Naive thymus-derived CD4-positive, alpha-beta T cell (primary cell): ENCODE measurements around the gene LKAAEAR1. TPM values are rescaled to one million over a fixed set of nuclear protein-coding genes. Genes with fewer than 3 reads are reported as not detected.
A peak's percentile ranks its signal among the peaks of the same experiment; 100 is the strongest.

Experiments used
- ATAC-seq: fragments of 150-1000 bp; cut with Tn5 transposase; 2 replicates; pipeline ENCODE4 v1.10.0; 2021; ENCODE audit warnings: mild to moderate bottlenecking, moderate library complexity
- CTCF ChIA-PET: fragments of 350-600 bp; sonication (Branson Sonifier 250); formaldehyde crosslinking; loops from one replicate; lab custom pipeline; 2021; ENCODE audit warnings: antibody characterized with exemption; lab: Charles Lee
- POLR2A ChIA-PET: fragments of 350-600 bp; sonication (Branson Sonifier 250); formaldehyde crosslinking; loops from one replicate; lab custom pipeline; 2021; ENCODE audit warnings: antibody characterized with exemption, inconsistent platforms; lab: Charles Lee
- DNase-seq, 9 donors: peaks; one replicate each; pipeline versions ENCODE4 v3.0.0 to v3.0.0-alpha.2; 2020 to 2022; ENCODE audit warnings: mixed read lengths in 1 of 9
- H3K27ac ChIP-seq: one replicate; pipeline ENCODE4 v1.7.0; 2013; ENCODE audit warnings: mild to moderate bottlenecking, low read depth, low read length, moderate library complexity
- H3K27me3 ChIP-seq, 2 donors: one replicate each; pipeline ENCODE4 v1.7.0; 2013; ENCODE audit warnings: low read length in 2 of 2, mild to moderate bottlenecking in 2 of 2, moderate library complexity in 2 of 2; ENCODE audit not compliant: control insufficient read depth in 2 of 2, insufficient read depth in 2 of 2
- H3K36me3 ChIP-seq, 3 experiments: 1 replicate in 2 of 3; 2 replicates in 1 of 3; pipeline ENCODE4 v1.7.0; 2013; ENCODE audit warnings: low read length in 3 of 3, mild to moderate bottlenecking in 3 of 3, moderate library complexity in 1 of 3; ENCODE audit not compliant: insufficient read depth in 3 of 3, control insufficient read depth in 2 of 3
- H3K4me1 ChIP-seq, 2 donors: one replicate each; pipeline ENCODE4 v1.7.0; 2013; ENCODE audit warnings: low read length in 2 of 2, mild to moderate bottlenecking in 2 of 2, moderate library complexity in 1 of 2; ENCODE audit not compliant: control insufficient read depth in 2 of 2, insufficient read depth in 2 of 2
- H3K4me3 ChIP-seq: 2 replicates; pipeline ENCODE4 v1.7.0; 2013; ENCODE audit warnings: mild to moderate bottlenecking, low read length
- H3K9me3 ChIP-seq, 3 experiments: 1 replicate in 2 of 3; 2 replicates in 1 of 3; pipeline ENCODE4 v1.7.0; 2013; ENCODE audit warnings: low read length in 3 of 3; ENCODE audit not compliant: control insufficient read depth in 2 of 3
- H3K27ac Mint-ChIP-seq, 9 donors: one replicate each; pipeline ENCODE4 v1.8.0; 2020 to 2022; ENCODE audit warnings: mixed read lengths in 9 of 9, mild to moderate bottlenecking in 8 of 9, moderate library complexity in 5 of 9, inconsistent platforms in 2 of 9
- H3K27me3 Mint-ChIP-seq, 5 donors: one replicate each; pipeline ENCODE4 v1.8.0; 2021 to 2022; ENCODE audit warnings: mixed read lengths in 5 of 5, mild to moderate bottlenecking in 1 of 5
- H3K36me3 Mint-ChIP-seq, 5 donors: one replicate each; pipeline ENCODE4 v1.8.0; 2020 to 2022; ENCODE audit warnings: mixed read lengths in 5 of 5, mild to moderate bottlenecking in 3 of 5, inconsistent platforms in 1 of 5
- H3K4me1 Mint-ChIP-seq, 7 donors: one replicate each; pipeline ENCODE4 v1.8.0; 2020 to 2022; ENCODE audit warnings: mixed read lengths in 7 of 7, mild to moderate bottlenecking in 3 of 7, inconsistent platforms in 1 of 7
- H3K4me3 Mint-ChIP-seq, 10 donors: one replicate each; pipeline ENCODE4 v1.8.0; 2020 to 2022; ENCODE audit warnings: mild to moderate bottlenecking in 10 of 10, mixed read lengths in 10 of 10, moderate library complexity in 6 of 10, inconsistent platforms in 2 of 10
- H3K9me3 Mint-ChIP-seq, 11 donors: one replicate each; pipeline ENCODE4 v1.8.0; 2020 to 2022; ENCODE audit warnings: mixed read lengths in 11 of 11, mild to moderate bottlenecking in 4 of 11, inconsistent platforms in 1 of 11, moderate library complexity in 1 of 11
- intact Hi-C, 2 donors: fragments of 100-400 bp; cut with micrococcal nuclease; formaldehyde crosslinking; loops; one replicate each; pipeline ENCODE4 v1.15.1; 2023
- polyA plus RNA-seq, 2 donors: library from polyadenylated mRNA; unstranded; fragments of 300-500 nt; fragmentation: Illumina TruSeq; gene quantifications; one replicate each; pipeline ENCODE4 v1.2.3, GENCODE V29; 2021
- total RNA-seq, 6 experiments: library from RNA in 5 of 6; stranded (reverse) in 5 of 6; gene quantifications; 1 replicate in 5 of 6; 2 replicates in 1 of 6; pipeline ENCODE4 v1.2.3 and lab custom pipeline; 2021 to 2026

Gene LKAAEAR1
- total and polyA plus RNA-seq, 7 experiments from 2014 or later: 0.47 to 0.75 (median 0.59) TPM; not detected in 3

DNA sequence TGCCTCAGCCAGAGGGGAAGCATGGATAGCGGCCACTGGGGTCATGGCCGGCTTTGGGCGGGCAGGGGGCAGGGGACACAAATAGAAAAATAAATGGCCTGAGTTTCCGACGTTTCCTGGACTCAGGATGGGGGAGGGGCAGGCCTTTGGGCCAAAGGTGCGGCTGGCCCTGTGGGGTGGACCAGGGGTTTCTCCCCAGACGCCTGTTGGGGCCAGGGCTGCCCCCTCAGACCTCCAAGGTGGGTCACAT lies 27.6 kb downstream of the LKAAEAR1 start:
- intact Hi-C loops: loop anchor here in 1 of 2 donors (5.0 kb wide), 1 partner anchor 519 kb away; the partner anchor contains the start of gene PTK6
- Histone ChIP-seq H3K27ac (no peak overlapping the region), H3K36me3 (no peaks in the 10 kb centered on the region), H3K9me3 (no peaks in the 10 kb centered on the region), H3K4me1 (peaks cover 0 to 8% of the 10 kb centered on the region in 2 donors), H3K27me3 (peaks cover 0 to 7% of the 10 kb centered on the region in 2 donors), H3K4me3 (no peak overlapping the region)
- Mint-ChIP-seq H3K4me1 (peaks cover 0 to 26% (median 8%) of the 10 kb centered on the region in 7 donors), H3K27me3 (peaks cover 5 to 10% (median 8%) of the 10 kb centered on the region in 5 donors), H3K27ac (no peak overlapping the region), H3K4me3 (no peak overlapping the region), H3K9me3 (no peaks in the 10 kb centered on the region), H3K36me3 (peaks cover 0 to 2% (median 0%) of the 10 kb centered on the region in 5 donors)
- ATAC-seq (no peak), DNase-seq (no peak)
- POLR2A ChIA-PET: interaction anchor here (1.9 kb wide), 1 partner anchor 16 kb away, joined by 23 read pairs; no protein-coding TSS in a partner anchor
- CTCF ChIA-PET: no interaction called here

DNA sequence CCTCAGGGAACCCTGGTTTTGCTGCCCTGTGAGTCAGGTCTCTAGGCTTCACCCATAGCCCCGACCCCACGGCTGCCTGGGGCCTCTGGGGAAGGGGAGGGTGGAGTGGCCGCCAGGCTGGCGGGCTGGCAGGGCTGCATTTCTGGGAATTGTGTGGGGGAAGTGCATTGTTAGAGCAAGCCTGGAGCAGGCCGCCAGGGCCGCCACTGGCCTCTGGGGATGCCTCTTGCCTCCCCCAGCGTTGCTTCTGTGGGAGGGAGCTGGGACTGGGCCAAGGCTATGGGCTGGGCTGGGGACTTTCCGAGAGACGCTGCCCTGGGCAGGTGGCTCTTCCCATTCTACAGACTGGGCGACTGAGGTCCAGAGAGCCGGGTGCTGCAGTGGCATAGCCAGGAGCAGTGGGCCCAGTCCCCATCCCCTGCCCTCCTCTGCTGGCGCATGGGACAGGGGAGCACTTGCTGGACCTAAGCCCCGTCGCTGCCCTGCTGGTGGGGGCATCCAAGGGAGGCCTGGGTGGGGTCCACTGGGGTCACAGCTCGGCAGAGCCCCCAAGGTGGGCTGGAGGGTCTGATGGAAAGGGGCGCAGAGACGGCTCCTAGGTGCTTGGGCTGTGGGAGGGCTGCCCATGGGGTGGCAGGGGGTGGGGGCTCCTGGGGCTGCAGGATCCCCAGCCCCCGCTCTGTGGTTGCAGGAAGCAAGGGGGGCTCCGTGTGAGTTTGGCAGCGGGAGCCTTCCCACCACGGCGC lies 28.1 kb downstream of the LKAAEAR1 start:
- ChIA-PET POLR2A (interaction anchor here (1.9 kb wide), 1 partner anchor 15 kb away, joined by 23 read pairs; no protein-coding TSS in a partner anchor), CTCF (no interaction called here)
- Mint-ChIP-seq H3K9me3 (no peaks in the 10 kb centered on the region), H3K4me1 (peaks cover 0 to 26% (median 8%) of the 10 kb centered on the region in 7 donors), H3K27me3 (peaks cover 5 to 12% (median 8%) of the 10 kb centered on the region in 5 donors), H3K36me3 (peaks cover 0 to 2% (median 0%) of the 10 kb centered on the region in 5 donors), H3K27ac (no peak overlapping the region), H3K4me3 (peak overlapping the region in 1 of 10 donors; percentile 25)
- Histone ChIP-seq H3K4me3 (no peak overlapping the region), H3K9me3 (no peaks in the 10 kb centered on the region), H3K27me3 (peaks cover 0 to 9% of the 10 kb centered on the region in 2 donors), H3K4me1 (peaks cover 0 to 8% of the 10 kb centered on the region in 2 donors), H3K27ac (no peak overlapping the region), H3K36me3 (no peaks in the 10 kb centered on the region)
- DNase-seq (no peak), ATAC-seq (no peak)
- intact Hi-C loops: loop anchor here in 1 of 2 donors (5.0 kb wide), 1 partner anchor 519 kb away; the partner anchor contains the start of gene PTK6

DNA sequence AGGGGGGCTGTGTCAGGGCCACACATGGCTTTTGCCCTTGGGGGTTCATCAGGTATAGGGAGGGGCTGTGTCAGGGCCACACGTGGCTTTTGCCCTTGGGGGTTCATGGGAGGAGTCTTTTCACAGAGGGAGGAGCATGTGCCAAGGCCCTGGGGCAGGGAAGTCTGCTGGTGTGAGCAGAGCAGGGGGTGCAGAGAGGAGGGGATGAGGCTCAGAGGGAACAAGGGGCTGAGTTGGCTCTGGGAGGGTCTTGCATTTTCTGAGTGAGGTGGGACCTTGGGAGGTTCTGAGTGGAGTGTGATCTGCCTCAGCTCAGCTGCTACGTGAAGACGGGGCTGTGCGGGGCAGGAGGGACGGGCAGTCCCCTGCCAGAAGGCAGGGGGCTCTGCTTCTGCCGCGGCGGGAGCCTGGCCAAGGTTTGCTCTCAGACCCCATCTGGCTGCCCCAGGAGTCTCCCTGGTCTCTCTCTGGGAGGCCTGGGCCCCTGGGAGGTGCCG lies 28.8 kb downstream of the LKAAEAR1 start:
- Mint-ChIP-seq H3K36me3 (peaks cover 0 to 2% (median 0%) of the 10 kb centered on the region in 5 donors), H3K4me1 (peaks cover 0 to 26% (median 8%) of the 10 kb centered on the region in 7 donors), H3K9me3 (no peaks in the 10 kb centered on the region), H3K27ac (peak overlapping the region in 2 of 9 donors; percentile 31 to 71), H3K4me3 (peak overlapping the region in 2 of 10 donors; percentile 17 to 45), H3K27me3 (peaks cover 5 to 17% (median 8%) of the 10 kb centered on the region in 5 donors)
- Histone ChIP-seq H3K4me3 (no peak overlapping the region), H3K27ac (no peak overlapping the region), H3K4me1 (peaks cover 0 to 8% of the 10 kb centered on the region in 2 donors), H3K36me3 (no peaks in the 10 kb centered on the region), H3K27me3 (peaks cover 3 to 15% of the 10 kb centered on the region in 2 donors), H3K9me3 (no peaks in the 10 kb centered on the region)
- ATAC-seq (no peak), DNase-seq (no peak)
- ChIA-PET CTCF (interaction anchor here (2.1 kb wide), 1 partner anchor 16 kb away, joined by 5 read pairs; no protein-coding TSS in a partner anchor), POLR2A (no interaction called here)
- intact Hi-C loops: loop anchor here in 1 of 2 donors (5.0 kb wide), 1 partner anchor 518 kb away; the partner anchor contains the start of gene PTK6

DNA sequence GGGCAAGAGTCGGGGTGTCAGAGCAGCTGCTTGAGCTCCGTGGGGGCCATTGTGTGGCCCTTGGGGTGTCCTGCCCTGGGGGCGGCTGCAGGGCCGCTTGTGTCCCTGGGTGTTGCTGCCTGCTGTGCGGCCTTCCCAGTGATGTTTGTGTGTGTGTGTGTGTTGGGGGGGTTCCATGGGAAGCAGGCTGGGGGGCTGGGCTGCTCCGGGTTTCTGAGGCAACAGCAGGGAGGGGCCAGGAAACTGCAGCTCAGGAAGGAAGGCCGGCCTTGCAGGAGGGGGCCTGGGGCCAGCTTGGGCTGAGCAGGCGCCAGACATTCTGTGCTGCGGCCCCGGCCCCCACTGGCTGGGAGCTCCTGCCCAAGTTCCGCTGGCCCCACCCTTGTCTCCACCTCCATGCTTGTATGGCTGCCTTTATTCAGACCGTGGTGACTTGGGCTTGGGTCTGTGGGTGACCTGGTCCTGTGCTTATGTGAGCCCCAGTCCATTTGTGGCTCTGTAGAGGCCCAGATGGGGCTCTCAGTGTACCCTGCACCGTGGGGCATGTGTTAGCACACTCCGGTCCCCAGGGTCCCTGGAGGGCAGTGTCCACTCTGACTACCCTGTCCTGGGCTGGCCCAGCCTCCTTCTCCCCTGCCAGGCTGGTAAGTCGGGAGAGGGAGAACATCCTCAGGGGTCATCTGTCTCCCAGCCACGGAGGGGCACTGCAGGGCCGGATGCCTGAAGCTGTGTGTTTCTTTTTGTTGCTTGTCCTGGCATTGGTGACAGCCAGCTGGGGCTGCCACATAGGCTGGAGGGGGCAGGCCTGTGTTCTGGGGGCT lies 30.1 kb downstream of the LKAAEAR1 start:
- H3K9me3 ChIP-seq: no peaks in the 10 kb centered on the region
- intact Hi-C loops: no loop called here
- H3K4me3 Mint-ChIP-seq: peak overlapping the region in 1 of 10 donors; percentile 45
- DNase-seq: no peak
- H3K4me3 ChIP-seq: no peak overlapping the region
- ChIA-PET POLR2A (interaction anchor here (1.0 to 1.7 kb wide), 4 partner anchors 9 to 24 kb away, joined by 3 to 5 read pairs (median 4); partner anchors contain the start of gene TCEA2), CTCF (interaction anchor here (2.1 kb wide), 1 partner anchor 15 kb away, joined by 5 read pairs; no protein-coding TSS in a partner anchor)
- H3K27ac ChIP-seq: no peak overlapping the region
- peaks cover 5 to 18% (median 8%) of the 10 kb centered on the region in 5 donors for H3K27me3 Mint-ChIP-seq
- peaks cover 0 to 22% (median 8%) of the 10 kb centered on the region in 7 donors for H3K4me1 Mint-ChIP-seq
- ATAC-seq: no peak
- peak overlapping the region in 1 of 9 donors; percentile 42 for H3K27ac Mint-ChIP-seq
- no peaks in the 10 kb centered on the region for H3K9me3 Mint-ChIP-seq
- no peaks in the 10 kb centered on the region for H3K36me3 ChIP-seq
- no peaks in the 10 kb centered on the region for H3K36me3 Mint-ChIP-seq
- peaks cover 0 to 16% of the 10 kb centered on the region in 2 donors for H3K4me1 ChIP-seq
- peaks cover 6 to 22% of the 10 kb centered on the region in 2 donors for H3K27me3 ChIP-seq

DNA sequence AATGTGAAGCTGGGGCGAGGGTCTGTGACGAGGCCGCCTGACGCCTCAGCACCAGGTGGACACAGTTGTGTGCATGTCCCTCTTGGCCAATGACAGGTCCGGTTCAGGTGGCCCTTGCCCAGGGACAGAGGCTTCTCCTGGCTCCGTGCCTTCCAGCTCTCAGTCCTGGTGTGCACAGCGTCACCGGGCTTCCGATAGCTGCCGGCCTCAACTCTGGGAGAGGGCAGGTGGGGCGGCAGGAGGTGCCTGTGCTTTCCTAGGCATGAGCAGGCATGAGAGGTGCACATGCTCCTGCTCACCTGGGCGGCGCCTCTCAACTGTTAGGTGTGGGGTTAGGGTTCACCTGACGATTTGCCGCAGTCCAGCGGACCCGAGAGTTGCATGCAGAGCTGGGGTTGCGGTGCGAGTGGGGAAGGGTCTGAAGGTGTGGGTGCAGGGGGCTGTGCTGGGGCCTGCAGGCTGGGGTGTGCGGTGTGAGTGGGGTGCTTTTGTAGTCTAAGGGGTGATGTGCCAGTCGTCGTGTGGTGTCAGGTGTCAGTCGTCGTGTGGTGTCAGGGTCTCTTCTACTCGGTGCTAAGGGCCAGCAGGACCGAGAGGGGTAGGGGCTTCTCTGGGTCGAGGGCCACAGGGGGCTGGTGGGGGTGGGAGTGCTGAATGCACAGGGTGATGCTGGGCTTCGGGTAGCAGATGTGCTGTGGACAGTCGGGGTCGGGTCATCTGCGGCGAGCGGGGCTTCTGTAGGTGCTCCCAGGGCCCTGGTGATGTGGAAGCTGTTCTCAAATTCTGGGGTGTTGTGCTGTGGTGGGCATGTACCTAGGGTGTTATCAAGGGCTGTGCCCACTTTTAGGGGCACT lies 31.0 kb downstream of the LKAAEAR1 start:
- intact Hi-C loops: no loop called here
- Histone ChIP-seq H3K9me3 (no peaks in the 10 kb centered on the region), H3K4me1 (peaks cover 0 to 16% of the 10 kb centered on the region in 2 donors), H3K36me3 (no peaks in the 10 kb centered on the region), H3K4me3 (no peak overlapping the region), H3K27ac (no peak overlapping the region), H3K27me3 (peaks cover 6 to 22% of the 10 kb centered on the region in 2 donors)
- no peaks in the 10 kb centered on the region for H3K36me3 Mint-ChIP-seq
- no peak for DNase-seq
- peak overlapping the region in 1 of 9 donors; percentile 9 for H3K27ac Mint-ChIP-seq
- peak overlapping the region in 1 of 10 donors; percentile 45 for H3K4me3 Mint-ChIP-seq
- peaks cover 0 to 22% (median 8%) of the 10 kb centered on the region in 7 donors for H3K4me1 Mint-ChIP-seq
- ChIA-PET CTCF (interaction anchor here (2.1 kb wide), 1 partner anchor 14 kb away, joined by 5 read pairs; no protein-coding TSS in a partner anchor), POLR2A (interaction anchor here (1.2 to 1.7 kb wide), 3 partner anchors 11 to 25 kb away, joined by 3 to 5 read pairs (median 4); no protein-coding TSS in a partner anchor)
- H3K27me3 Mint-ChIP-seq: peaks cover 5 to 20% (median 8%) of the 10 kb centered on the region in 5 donors
- ATAC-seq: no peak
- H3K9me3 Mint-ChIP-seq: no peaks in the 10 kb centered on the region
